Mesenchymal stem cell (in vitro differentiated cells and primary cell): ENCODE data around the gene MMAB.
A peak's percentile ranks its signal among the peaks of the same experiment; 100 is the strongest.

ENCODE experiments used
- DNase-seq: peaks from one replicate; pipeline ENCODE4 v3.0.0-alpha.2; 2013
- H2AFZ ChIP-seq: one replicate; pipeline ENCODE4 v1.6.1; 2013; ENCODE audit warnings: low read depth, mild to moderate bottlenecking, control low read depth, inconsistent platforms, low read length, moderate library complexity
- H2AK5ac ChIP-seq: 2 replicates; pipeline ENCODE4 v1.6.1; 2013; ENCODE audit warnings: low read length, moderate library complexity, mild to moderate bottlenecking, inconsistent platforms; ENCODE audit not compliant: severe bottlenecking
- H2BK120ac ChIP-seq: one replicate; pipeline ENCODE4 v1.6.1; 2013; ENCODE audit warnings: low read depth, mild to moderate bottlenecking, inconsistent platforms, low read length, moderate library complexity
- H2BK12ac ChIP-seq, 2 experiments: one replicate each; pipeline ENCODE4 v1.6.1; 2013; ENCODE audit warnings: inconsistent platforms in 2 of 2, low read length in 2 of 2, mild to moderate bottlenecking in 2 of 2, moderate library complexity in 2 of 2, control low read depth in 1 of 2
- H2BK15ac ChIP-seq: one replicate; pipeline ENCODE4 v1.6.1; 2013; ENCODE audit warnings: mild to moderate bottlenecking, low read depth, inconsistent platforms; ENCODE audit not compliant: poor library complexity, severe bottlenecking
- H2BK5ac ChIP-seq: 2 replicates; pipeline ENCODE4 v1.6.1; 2013; ENCODE audit warnings: low read depth, mild to moderate bottlenecking, low read length, control low read depth, inconsistent platforms; ENCODE audit not compliant: poor library complexity, severe bottlenecking
- H3K14ac ChIP-seq, 2 experiments: one replicate each; pipeline ENCODE4 v1.6.1; 2013; ENCODE audit warnings: inconsistent platforms in 2 of 2, low read length in 2 of 2, control low read depth in 1 of 2, mild to moderate bottlenecking in 1 of 2, moderate library complexity in 1 of 2
- H3K18ac ChIP-seq, 2 experiments: one replicate each; pipeline ENCODE4 v1.6.1; 2013; ENCODE audit warnings: inconsistent platforms in 2 of 2, low read length in 2 of 2, control low read depth in 1 of 2, low read depth in 1 of 2, mild to moderate bottlenecking in 1 of 2
- H3K23ac ChIP-seq, 2 experiments: one replicate each; pipeline ENCODE4 v1.6.1; 2013; ENCODE audit warnings: inconsistent platforms in 2 of 2, low read length in 2 of 2, mild to moderate bottlenecking in 2 of 2, moderate library complexity in 2 of 2, control low read depth in 1 of 2
- H3K27ac ChIP-seq: 2 replicates; pipeline ENCODE4 v1.5.1; 2013; ENCODE audit warnings: mild to moderate bottlenecking, moderate library complexity, low read length, control low read depth, inconsistent platforms; ENCODE audit not compliant: poor library complexity, severe bottlenecking
- H3K27me3 ChIP-seq, 2 experiments: 2 replicates each; pipeline versions ENCODE4 v1.6.1 to v1.7.0; 2013; ENCODE audit warnings: low read length in 2 of 2, mild to moderate bottlenecking in 2 of 2, moderate library complexity in 2 of 2, control low read depth in 1 of 2, inconsistent platforms in 1 of 2; ENCODE audit not compliant: control insufficient read depth in 1 of 2, insufficient read depth in 1 of 2
- H3K36me3 ChIP-seq, 2 experiments: 2 replicates each; pipeline versions ENCODE4 v1.6.1 to v1.7.0; 2013; ENCODE audit warnings: low read length in 2 of 2, control low read depth in 1 of 2, inconsistent platforms in 1 of 2, low read depth in 1 of 2, mild to moderate bottlenecking in 1 of 2; ENCODE audit not compliant: insufficient read depth in 2 of 2, control insufficient read depth in 1 of 2
- H3K4ac ChIP-seq, 2 experiments: one replicate each; pipeline ENCODE4 v1.6.1; 2013; ENCODE audit warnings: inconsistent platforms in 2 of 2, low read length in 2 of 2, mild to moderate bottlenecking in 2 of 2, moderate library complexity in 2 of 2, control low read depth in 1 of 2, low read depth in 1 of 2
- H3K4me1 ChIP-seq: 2 replicates; pipeline ENCODE4 v1.6.1; 2013; ENCODE audit warnings: low read depth, low read length, control low read depth; ENCODE audit not compliant: control insufficient read depth, insufficient read depth
- H3K4me2 ChIP-seq: 2 replicates; pipeline ENCODE4 v1.6.1; 2013; ENCODE audit warnings: low read length, mild to moderate bottlenecking, inconsistent platforms; ENCODE audit not compliant: poor library complexity, severe bottlenecking
- H3K4me3 ChIP-seq, 2 experiments: 2 replicates each; pipeline versions ENCODE4 v1.5.1 to v1.7.0; 2013; ENCODE audit warnings: low read length in 2 of 2, mild to moderate bottlenecking in 2 of 2, control low read depth in 1 of 2, low read depth in 1 of 2; ENCODE audit not compliant: insufficient read depth in 1 of 2
- H3K79me1 ChIP-seq: replicated peaks from 2 replicates; pipeline ENCODE4 v1.6.1; 2013; ENCODE audit warnings: mild to moderate bottlenecking, control low read depth, low read length, inconsistent platforms; ENCODE audit not compliant: poor library complexity, severe bottlenecking
- H3K9ac ChIP-seq: 2 replicates; pipeline ENCODE4 v1.7.0; 2013; ENCODE audit warnings: mild to moderate bottlenecking, low read length, moderate library complexity
- H3K9me3 ChIP-seq: 2 replicates; pipeline ENCODE4 v1.7.0; 2013; ENCODE audit warnings: mild to moderate bottlenecking, low read length; ENCODE audit not compliant: control insufficient read depth
- H4K8ac ChIP-seq: one replicate; pipeline ENCODE4 v1.6.1; 2013; ENCODE audit warnings: inconsistent platforms, mild to moderate bottlenecking, low read length, moderate library complexity
- H4K91ac ChIP-seq: one replicate; pipeline ENCODE4 v1.6.1; 2013; ENCODE audit warnings: mild to moderate bottlenecking, low read length, inconsistent platforms
- WGBS: methylation state at CpG from one replicate; pipeline ENCODE4 v1.1.7; 2013; ENCODE audit warnings: mixed read lengths; 5-methylcytosine and 5-hydroxymethylcytosine counted together

The MMAB gene

DNA sequence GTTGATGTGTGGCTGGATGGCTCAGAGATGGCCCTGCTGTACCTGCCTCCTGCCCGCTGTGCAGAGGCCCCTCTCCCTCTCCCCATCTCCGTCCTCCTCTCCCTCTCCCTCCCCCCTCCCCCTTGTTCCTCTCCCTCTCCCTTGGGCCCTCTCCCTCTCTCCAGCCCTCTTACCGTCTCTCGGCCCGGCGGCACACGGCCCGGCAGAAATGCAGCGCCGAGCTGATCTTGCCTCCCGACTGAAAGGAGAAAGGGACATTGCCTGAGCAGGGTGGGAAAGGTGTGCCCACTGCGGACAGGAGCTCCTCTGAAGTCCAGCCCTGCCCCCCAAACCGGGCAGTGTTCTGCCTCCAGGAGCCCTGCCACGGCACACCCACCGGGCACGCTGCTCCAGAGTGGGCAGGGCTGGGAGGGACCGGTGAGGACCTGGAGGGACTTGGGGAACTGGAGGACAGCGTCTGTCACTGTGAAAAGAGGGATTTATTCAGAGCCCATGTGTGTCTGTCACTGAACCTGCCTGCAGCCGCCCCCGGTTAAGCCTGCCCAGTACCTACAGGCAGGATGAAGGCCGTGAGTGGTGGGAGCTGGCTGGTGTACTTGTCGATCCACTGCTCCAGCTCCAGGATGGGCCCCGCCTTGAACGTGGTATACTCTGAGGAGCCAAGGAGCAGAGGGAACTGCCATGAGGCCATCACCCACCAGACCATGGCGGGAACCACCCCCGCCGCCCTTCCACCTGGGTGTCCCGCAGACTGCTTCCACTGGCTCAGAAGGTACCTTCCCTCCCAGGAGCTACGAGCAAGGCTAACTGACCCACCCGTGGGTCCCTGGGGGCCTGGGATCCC lies 12.2 kb downstream of the MMAB start:
- Histone ChIP-seq H3K79me1 (no peaks in the 10 kb centered on the region), H3K27ac (no peak overlapping the region), H3K23ac (no peak overlapping the region), H3K9me3 (no peaks in the 10 kb centered on the region), H2BK5ac (no peak overlapping the region), H3K18ac (no peak overlapping the region), H3K4ac (no peak overlapping the region), H3K4me3 (no peak overlapping the region), H4K91ac (no peak overlapping the region), H4K8ac (no peak overlapping the region), H2AFZ (no peak overlapping the region), H2BK15ac (no peak overlapping the region), H3K4me1 (peaks cover 16% of the 10 kb centered on the region), H3K27me3 (peaks cover 0 to under 1% of the 10 kb centered on the region in 2 experiments), H2AK5ac (no peak overlapping the region), H2BK120ac (no peak overlapping the region), H3K14ac (no peak overlapping the region), H3K4me2 (no peak overlapping the region), H2BK12ac (no peak overlapping the region), H3K9ac (no peak overlapping the region), H3K36me3 (peaks cover 29 to 39% of the 10 kb centered on the region in 2 experiments)
- 95% methylated on average over 30 of the region's 30 CpGs for WGBS
- DNase-seq = no peak

DNA sequence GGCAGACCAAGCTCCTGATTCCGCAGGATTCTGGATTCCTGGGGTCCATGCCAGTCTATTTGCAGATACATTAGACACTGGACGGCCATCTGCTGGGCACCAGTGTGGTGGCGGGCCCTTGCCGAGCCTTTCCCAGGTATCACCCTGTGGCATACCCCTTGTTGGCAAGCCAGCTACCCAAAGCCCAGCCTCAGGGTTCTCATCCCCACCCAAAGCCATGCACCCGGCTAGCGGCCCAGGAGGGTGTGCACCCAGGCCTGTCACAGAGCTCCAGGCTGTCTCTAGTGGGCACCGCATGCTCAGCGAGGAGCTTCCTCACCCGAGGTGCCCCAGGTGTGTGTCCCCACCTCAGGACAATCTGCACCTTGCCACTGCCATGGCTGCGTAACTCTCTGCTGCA lies 13.7 kb downstream of the MMAB start:
- over 99% methylated on average over 10 of the region's 10 CpGs for WGBS
- peaks cover 2 to 12% of the 10 kb centered on the region in 2 experiments for H3K27me3 ChIP-seq
- no peak overlapping the region for H3K4me2 ChIP-seq
- H3K27ac ChIP-seq = no peak overlapping the region
- H2AFZ ChIP-seq = no peak overlapping the region
- H3K79me1 ChIP-seq = no peaks in the 10 kb centered on the region
- no peak overlapping the region for H2BK15ac ChIP-seq
- no peak overlapping the region for H4K8ac ChIP-seq
- no peak overlapping the region for H4K91ac ChIP-seq
- H3K4me3 ChIP-seq = no peak overlapping the region
- H2BK12ac ChIP-seq = no peak overlapping the region
- DNase-seq = no peak
- H3K23ac ChIP-seq = no peak overlapping the region
- H3K14ac ChIP-seq = no peak overlapping the region
- H3K4ac ChIP-seq = no peak overlapping the region
- H2BK120ac ChIP-seq = no peak overlapping the region
- H2AK5ac ChIP-seq = no peak overlapping the region
- no peak overlapping the region for H3K18ac ChIP-seq
- no peak overlapping the region for H2BK5ac ChIP-seq
- peaks cover 22 to 32% of the 10 kb centered on the region in 2 experiments for H3K36me3 ChIP-seq
- no peak overlapping the region for H3K9ac ChIP-seq
- H3K9me3 ChIP-seq = no peaks in the 10 kb centered on the region
- H3K4me1 ChIP-seq = peaks cover 16% of the 10 kb centered on the region

DNA sequence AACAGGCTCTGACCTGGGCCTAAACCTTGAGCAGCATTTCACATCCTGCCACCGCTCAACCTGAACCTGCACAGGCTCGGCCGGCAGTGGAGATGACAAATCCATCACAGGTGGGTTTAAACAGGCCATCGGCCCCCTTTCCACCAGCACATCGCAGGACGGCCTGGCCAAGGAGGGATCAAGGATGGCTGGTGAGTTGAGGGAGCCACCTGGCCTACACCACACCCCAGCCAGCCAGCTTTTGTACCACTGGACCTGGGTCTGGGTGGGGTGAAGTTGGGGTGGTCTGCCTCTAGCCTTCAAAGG lies 14.2 kb downstream of the MMAB start:
- H3K14ac ChIP-seq = peak overlapping the region in 1 of 2 experiments; percentile 2
- H2AK5ac ChIP-seq = no peak overlapping the region
- H3K4me1 ChIP-seq = peaks cover 16% of the 10 kb centered on the region
- WGBS = 99% methylated on average over 6 of the region's 6 CpGs
- no peak overlapping the region for H2BK5ac ChIP-seq
- no peak overlapping the region for H3K27ac ChIP-seq
- no peak overlapping the region for H3K18ac ChIP-seq
- H3K9me3 ChIP-seq = no peaks in the 10 kb centered on the region
- no peak overlapping the region for H3K23ac ChIP-seq
- no peak overlapping the region for H3K9ac ChIP-seq
- no peak for DNase-seq
- no peak overlapping the region for H4K8ac ChIP-seq
- H3K79me1 ChIP-seq = no peaks in the 10 kb centered on the region
- no peak overlapping the region for H2AFZ ChIP-seq
- H3K4ac ChIP-seq = no peak overlapping the region
- H3K4me2 ChIP-seq = no peak overlapping the region
- H2BK12ac ChIP-seq = no peak overlapping the region
- no peak overlapping the region for H2BK120ac ChIP-seq
- peaks cover 20 to 32% of the 10 kb centered on the region in 2 experiments for H3K36me3 ChIP-seq
- H2BK15ac ChIP-seq = no peak overlapping the region
- H3K4me3 ChIP-seq = no peak overlapping the region
- H3K27me3 ChIP-seq = peaks cover 4 to 16% of the 10 kb centered on the region in 2 experiments
- no peak overlapping the region for H4K91ac ChIP-seq

DNA sequence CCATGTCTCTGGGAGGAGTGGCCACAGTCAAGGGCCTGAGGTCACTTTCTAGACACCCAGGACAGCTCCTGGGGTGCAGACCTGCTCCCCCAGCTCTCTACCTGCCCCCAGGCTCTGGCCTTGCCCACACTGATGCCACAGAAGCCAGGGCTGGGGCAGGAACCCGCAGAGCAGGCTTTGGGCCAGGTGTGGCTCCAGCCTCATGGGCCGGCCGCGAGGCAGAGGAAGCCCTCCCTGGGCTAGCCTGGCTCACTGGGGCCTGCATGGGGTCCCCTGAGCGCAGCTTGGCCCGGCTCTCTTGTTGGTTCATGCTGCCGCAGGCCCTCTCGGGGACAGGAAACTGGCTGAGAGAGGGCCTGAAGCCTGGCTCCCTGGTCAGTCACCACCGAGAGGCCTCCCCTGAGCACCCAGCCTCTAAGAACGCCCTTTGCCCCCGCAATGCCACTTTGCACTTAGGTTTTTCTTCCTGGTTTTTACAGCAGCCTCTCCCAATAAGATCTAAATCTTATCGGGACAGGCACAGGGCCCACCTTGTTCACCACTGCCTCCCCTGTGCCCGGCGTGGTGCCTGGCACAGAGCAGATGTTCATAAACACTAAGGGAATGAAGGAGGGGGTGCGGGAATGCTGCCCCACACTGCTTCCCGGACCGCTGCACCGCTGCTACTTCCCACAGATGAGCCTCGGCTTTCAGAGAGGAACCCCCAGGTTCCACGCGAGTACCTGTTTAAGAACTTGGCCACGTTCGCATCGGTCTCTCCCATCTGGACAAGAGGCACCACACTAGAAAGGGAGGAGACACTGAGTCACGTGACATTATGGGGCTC lies 14.7 kb downstream of the MMAB start:
- Histone ChIP-seq H3K4ac (no peak overlapping the region), H2AK5ac (no peak overlapping the region), H4K91ac (no peak overlapping the region), H3K18ac (no peak overlapping the region), H2BK120ac (no peak overlapping the region), H3K14ac (no peak overlapping the region), H2BK5ac (no peak overlapping the region), H3K4me1 (peaks cover 16% of the 10 kb centered on the region), H3K4me3 (no peak overlapping the region), H2BK12ac (no peak overlapping the region), H2AFZ (no peak overlapping the region), H3K27ac (no peak overlapping the region), H3K27me3 (peaks cover 7 to 22% of the 10 kb centered on the region in 2 experiments), H2BK15ac (no peak overlapping the region), H3K23ac (no peak overlapping the region), H3K9ac (no peak overlapping the region), H3K4me2 (no peak overlapping the region), H4K8ac (no peak overlapping the region), H3K36me3 (peaks cover 20 to 27% of the 10 kb centered on the region in 2 experiments), H3K9me3 (no peaks in the 10 kb centered on the region), H3K79me1 (no peaks in the 10 kb centered on the region)
- DNase-seq = no peak
- WGBS = 95% methylated on average over 25 of the region's 25 CpGs
